HL-60/S4 (cell line): ENCODE results near the gene GPC3.
"Not testable (repeated sequence)": the region's sequence is repeated elsewhere in the genome, so short reads cannot be mapped to it uniquely, and the experiment has no call there.

Experiments
- in situ Hi-C: fragments of 300-500 bp; cut with MboI; formaldehyde crosslinking; loops from 2 replicates; pipeline ENCODE4 v1.14.3; 2022; ENCODE audit warnings: low sequenced_read_pairs

The GPC3 gene

GRCh38 chrX:133627673-133628072, 357.7 kb downstream of the GPC3 start:
- in situ Hi-C loops = no loop called here

DNA sequence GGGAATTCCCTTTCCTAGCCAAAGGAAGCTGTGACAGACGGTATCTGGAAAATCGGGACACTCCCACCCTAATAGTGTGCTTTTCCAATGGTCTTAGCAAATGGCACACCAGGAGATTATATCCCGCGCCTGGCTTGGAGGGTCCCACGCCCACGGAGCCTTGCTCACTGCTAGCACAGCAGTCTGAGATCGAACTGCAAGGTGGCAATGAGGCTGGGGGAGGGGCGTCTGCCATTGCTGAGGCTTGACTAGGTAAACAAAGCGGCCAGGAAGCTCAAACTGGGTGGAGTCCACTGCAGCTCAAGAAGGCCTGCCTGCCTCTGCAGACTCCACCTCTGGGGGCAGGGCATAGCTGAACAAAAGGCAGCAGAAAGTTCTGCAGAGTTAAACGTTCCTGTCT, 364.0 kb downstream of the GPC3 start:
- in situ Hi-C loops = not testable (repeated sequence)

- in situ Hi-C loops = no loop called here
Measured at GRCh38 chrX:133611676-133612075, 373.7 kb downstream of the GPC3 start.

GRCh38 chrX:133610056-133610455, 375.3 kb downstream of the GPC3 start:
- in situ Hi-C loops = no loop called here

- in situ Hi-C loops = no loop called here
Measured at GRCh38 chrX:133609166-133609565, 376.2 kb downstream of the GPC3 start.

GRCh38 chrX:133608406-133608805, 377.0 kb downstream of the GPC3 start:
- in situ Hi-C loops = no loop called here

GRCh38 chrX:133607419-133608348, 377.7 kb downstream of the GPC3 start:
- in situ Hi-C loops = no loop called here

DNA sequence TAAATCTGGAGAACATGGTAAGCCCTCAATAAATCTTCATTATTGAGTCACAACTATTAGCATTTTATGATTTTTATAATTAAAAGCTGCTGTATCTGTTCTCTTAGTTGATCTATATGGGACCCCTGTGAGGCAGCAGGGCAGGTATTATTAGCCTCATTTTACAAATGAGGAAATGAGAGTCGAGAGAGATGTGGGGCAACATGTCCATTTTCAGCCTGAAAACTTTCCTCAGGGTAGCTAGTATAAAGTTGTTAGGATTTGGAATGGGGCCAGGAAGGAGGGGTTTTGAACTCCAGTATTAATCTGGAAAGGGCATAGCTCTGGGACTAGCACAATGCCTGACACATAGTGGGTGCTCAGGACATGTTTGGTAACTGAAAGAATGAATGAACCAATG, 378.4 kb downstream of the GPC3 start:
- in situ Hi-C loops = no loop called here

GRCh38 chrX:133604801-133605200, 380.6 kb downstream of the GPC3 start:
- in situ Hi-C loops = no loop called here

- in situ Hi-C loops = no loop called here
Measured at GRCh38 chrX:133602881-133603280, 382.5 kb downstream of the GPC3 start.

DNA sequence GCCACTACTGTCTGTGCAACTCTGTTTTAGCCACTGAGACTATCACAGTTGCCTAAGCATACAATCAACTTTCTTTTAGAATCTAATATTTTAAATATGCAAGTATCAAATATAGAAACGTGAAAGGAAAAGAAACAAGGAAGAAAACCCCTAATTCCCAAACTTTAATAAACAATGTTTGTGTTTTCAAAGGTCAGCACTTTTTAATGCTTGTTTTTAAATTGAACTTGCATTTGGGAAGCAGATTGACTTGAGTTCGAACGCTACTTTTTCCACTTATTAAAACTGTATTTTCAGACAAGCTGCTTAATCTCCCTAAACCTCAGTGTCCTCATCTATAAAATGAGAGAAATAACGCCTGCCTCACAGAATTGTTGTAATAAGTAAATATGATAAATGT, 384.3 kb downstream of the GPC3 start:
- in situ Hi-C loops = no loop called here

DNA sequence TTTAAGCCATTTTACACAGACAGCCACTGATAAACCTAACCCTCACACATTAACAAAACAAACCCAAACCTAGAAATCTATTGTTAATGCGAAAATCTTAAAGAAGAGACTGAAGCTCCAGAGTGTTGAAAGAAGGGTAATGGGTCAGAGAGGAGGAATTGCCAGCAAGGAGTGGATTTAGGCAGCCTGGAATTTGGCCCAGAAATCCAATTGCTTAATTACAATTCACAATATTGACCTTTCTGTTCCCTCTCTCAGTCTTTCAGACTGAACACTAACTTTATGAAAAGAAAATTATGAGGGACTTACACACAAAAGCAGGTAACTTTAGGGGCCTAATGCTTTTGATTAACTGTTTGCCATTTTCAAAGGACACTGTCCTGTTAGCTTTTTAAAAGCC, 384.9 kb downstream of the GPC3 start:
- in situ Hi-C loops = no loop called here

- in situ Hi-C loops = no loop called here
Measured at GRCh38 chrX:133598601-133599335, 386.6 kb downstream of the GPC3 start.

DNA sequence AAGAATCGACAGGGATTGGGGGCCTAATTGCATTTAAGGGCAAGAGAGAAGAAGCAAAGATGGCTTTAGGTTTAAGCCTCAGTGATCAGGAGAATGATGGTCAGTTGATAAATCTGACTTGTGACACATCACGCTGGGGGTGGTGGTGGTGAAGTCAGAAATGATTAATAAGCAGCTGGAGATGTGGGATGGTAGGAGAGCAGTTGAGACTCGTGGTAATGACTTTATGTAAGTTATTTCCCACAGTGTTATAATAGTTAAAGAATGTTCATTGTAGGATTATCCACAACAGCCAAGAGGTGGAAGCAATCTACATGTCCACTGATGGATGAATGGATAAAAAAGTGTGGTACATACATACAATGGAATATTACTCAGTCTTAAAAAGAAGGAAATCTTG, 391.2 kb downstream of the GPC3 start:
- in situ Hi-C loops = no loop called here

- in situ Hi-C loops = no loop called here
Measured at GRCh38 chrX:133593531-133593930, 391.9 kb downstream of the GPC3 start.

DNA sequence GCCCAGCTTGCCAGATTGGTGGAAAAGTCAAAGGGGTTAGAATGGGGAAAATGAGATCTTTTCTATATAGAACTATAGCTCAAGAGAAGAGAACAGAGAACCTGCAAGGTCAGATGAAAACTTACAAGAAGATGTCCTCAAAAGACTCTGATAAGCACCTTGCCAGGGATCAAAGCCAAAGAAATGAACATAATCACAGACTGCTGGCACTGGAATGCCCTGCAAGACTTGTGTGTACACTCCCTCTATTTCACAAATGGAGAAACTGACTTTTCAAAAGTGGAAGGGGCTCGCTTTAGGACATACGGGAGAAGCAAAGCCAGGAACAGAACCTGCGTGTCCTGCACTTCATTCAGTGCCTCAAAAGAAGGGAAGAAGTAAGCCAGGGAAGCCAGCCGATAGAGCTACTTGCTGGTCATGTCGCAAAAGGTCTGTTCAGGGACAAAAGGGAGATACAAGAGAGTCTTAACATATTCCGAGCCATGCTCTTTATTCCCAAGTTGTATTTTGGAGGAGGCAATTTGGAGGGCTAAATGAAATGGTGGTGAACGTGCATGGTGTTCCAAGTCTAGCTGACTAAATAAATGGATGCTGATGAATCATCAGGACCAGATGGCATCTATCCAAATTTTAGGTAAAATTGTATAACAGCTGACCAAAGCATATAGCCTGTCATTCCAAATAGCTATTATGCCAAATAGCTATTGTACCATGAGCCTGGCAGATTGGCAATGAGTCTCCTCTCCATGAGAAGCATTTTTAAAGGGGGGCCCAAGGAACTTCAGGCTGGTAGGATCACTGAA, 394.5 kb downstream of the GPC3 start:
- in situ Hi-C loops = no loop called here

- in situ Hi-C loops = no loop called here
Measured at GRCh38 chrX:133588827-133589226, 396.6 kb downstream of the GPC3 start.

GRCh38 chrX:133587818-133588217, 397.6 kb downstream of the GPC3 start:
- in situ Hi-C loops = no loop called here

GRCh38 chrX:133587071-133587470, 398.3 kb downstream of the GPC3 start:
- in situ Hi-C loops = no loop called here

- in situ Hi-C loops = no loop called here
Measured at GRCh38 chrX:133586443-133586842, 399.0 kb downstream of the GPC3 start.

DNA sequence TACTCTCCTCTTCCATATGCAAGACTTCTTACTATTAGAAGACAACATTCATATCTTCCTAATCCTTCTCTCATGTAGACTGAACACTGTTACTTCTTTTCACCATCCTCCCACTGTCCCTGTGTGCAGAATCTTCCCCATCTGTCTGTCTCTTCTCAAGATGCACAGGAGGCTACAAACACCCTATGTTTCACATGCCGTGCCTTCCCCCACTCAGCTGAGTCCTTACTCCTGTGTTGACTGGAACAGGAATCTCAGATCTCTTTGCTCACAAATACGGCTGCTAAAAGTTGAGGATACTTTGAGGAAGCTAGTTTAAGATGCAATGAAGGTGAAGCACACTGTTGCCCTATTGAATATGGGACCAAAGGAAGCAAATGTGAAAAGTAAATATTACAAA, 401.6 kb downstream of the GPC3 start:
- in situ Hi-C loops = no loop called here
